ENCODE data around the gene TLR1. TPM values are rescaled to one million over a fixed set of nuclear protein-coding genes. Genes with fewer than 3 reads are reported as not detected.
"Not testable (repeated sequence)": the region's sequence is repeated elsewhere in the genome, so short reads cannot be mapped to it uniquely, and the experiment has no call there.

Gene TLR1
- total RNA-seq, 1 experiment from 2014 or later: 0.03 TPM

DNA sequence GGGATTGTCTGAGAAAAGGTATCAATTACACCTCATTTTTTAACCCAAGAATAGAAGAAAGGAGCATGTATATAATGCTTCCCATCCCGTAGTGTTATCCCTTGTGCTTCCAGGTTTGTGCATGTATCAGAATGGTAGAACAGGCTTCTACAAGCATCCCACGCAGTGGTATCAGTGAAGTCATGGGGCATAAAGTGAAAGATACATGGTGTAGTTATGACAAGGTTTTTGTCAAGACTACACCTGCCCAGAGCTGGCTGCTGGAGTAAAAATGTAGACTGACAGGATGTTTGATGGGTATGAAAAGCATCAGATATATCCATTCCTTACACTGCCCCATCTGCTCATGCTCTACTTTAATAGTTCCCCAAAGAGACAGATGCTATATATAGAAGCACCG lies 9.5 kb downstream of the TLR1 start:
- Histone ChIP-seq H3K4me3 (ENCODE audit: insufficient read depth, low read depth, low read length) (no peak overlapping the region), H3K36me3 (replicated peaks; ENCODE audit: control insufficient read depth, insufficient read depth, low read length) (no peaks in the 10 kb centered on the region), H3K27me3 (ENCODE audit: control insufficient read depth, insufficient read depth, low read length) (no peaks in the 10 kb centered on the region)
- no peak for DNase-seq

DNA sequence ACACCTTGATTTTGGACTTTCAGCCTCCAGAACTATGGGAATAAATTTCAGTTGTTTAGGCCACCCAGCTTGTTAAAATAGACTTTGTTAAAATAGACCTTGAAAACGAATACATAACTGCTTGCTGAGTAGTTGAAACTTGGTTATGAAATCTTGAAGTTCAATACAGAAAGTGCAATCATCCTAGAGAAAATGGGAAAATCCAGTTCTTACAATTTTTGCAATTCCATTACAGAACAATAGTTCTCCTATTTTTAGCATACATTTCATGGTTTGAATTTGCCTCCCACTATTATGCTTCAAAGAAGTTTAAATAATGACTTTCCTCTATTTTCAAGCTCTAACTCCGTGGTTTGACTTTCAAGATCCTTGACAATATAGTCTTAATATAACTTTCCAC lies 10.5 kb downstream of the TLR1 start:
- DNase-seq: no peak
- no peaks in the 10 kb centered on the region for H3K36me3 ChIP-seq (replicated peaks; ENCODE audit: control insufficient read depth, insufficient read depth, low read length)
- H3K27me3 ChIP-seq (ENCODE audit: control insufficient read depth, insufficient read depth, low read length): no peaks in the 10 kb centered on the region
- no peak overlapping the region for H3K4me3 ChIP-seq (ENCODE audit: insufficient read depth, low read depth, low read length)

DNA sequence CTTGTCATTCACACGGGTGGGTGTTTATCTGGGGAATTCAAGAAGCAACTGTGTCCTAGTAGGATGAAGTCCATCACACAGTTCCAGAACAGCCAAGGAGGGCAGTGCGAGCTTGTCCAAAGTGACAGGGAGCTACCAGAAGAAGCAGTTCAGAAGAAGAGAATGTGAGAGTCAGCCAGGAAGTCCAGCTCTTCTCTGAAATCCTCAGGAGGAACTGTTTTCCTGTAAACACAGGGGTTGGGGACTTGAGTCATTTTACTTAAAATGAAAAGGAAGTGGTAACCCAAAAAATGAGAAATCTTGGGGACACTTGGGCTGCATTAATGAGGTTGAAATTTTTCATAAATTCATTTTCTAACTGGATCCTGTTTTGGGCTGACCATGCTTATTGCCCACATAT lies 13.6 kb downstream of the TLR1 start:
- no peak for DNase-seq
- Histone ChIP-seq H3K4me3 (ENCODE audit: insufficient read depth, low read depth, low read length) (no peak overlapping the region), H3K36me3 (replicated peaks; ENCODE audit: control insufficient read depth, insufficient read depth, low read length) (no peaks in the 10 kb centered on the region), H3K27me3 (ENCODE audit: control insufficient read depth, insufficient read depth, low read length) (no peaks in the 10 kb centered on the region)

DNA sequence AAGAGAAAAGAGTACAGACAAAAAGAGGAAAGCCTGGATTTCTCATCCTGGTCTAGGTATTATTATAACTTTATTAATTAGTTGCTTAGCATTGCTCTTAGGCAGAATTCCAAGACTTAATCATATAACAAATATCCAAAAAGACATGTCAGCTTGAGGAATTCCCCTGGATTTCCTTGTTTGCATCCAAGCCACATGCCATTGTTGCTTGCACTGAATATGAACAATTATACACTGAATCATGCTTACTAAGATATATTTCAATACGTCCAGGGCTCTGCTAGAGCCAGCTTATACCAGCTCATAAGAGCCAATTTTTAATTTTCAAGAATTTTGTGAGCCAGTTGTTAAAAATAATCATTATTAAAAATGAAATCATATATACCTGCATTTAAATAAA lies 16.3 kb downstream of the TLR1 start:
- DNase-seq: no peak

DNA sequence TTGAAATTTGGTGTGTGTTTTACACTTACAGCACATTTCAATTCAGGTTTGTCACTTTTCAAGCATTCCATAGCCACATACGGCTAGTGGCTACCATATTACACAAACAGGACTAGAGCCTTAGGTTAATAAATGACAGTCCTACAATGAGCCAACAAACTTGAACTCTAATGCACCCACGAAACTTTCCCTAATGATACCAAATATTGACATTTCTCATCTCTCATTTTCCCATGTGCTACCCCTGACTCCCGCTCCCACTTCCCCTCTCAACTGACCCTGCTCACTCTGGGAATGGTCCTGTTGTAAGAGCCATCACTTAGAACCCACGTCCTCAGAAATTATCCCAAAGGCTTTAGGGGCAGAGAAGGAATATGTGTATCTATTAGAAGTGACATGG lies 16.9 kb downstream of the TLR1 start:
- no peaks in the 10 kb centered on the region for H3K36me3 ChIP-seq (replicated peaks; ENCODE audit: control insufficient read depth, insufficient read depth, low read length)
- no peak overlapping the region for H3K4me3 ChIP-seq (ENCODE audit: insufficient read depth, low read depth, low read length)
- no peak for DNase-seq
- H3K27me3 ChIP-seq (ENCODE audit: control insufficient read depth, insufficient read depth, low read length): no peaks in the 10 kb centered on the region

More for the DNA sequence above, 16.3 kb downstream of the TLR1 start:
- Histone ChIP-seq H3K36me3 (replicated peaks; ENCODE audit: control insufficient read depth, insufficient read depth, low read length) (no peaks in the 10 kb centered on the region), H3K27me3 (ENCODE audit: control insufficient read depth, insufficient read depth, low read length) (no peaks in the 10 kb centered on the region), H3K4me3 (ENCODE audit: insufficient read depth, low read depth, low read length) (no peak overlapping the region)

DNA sequence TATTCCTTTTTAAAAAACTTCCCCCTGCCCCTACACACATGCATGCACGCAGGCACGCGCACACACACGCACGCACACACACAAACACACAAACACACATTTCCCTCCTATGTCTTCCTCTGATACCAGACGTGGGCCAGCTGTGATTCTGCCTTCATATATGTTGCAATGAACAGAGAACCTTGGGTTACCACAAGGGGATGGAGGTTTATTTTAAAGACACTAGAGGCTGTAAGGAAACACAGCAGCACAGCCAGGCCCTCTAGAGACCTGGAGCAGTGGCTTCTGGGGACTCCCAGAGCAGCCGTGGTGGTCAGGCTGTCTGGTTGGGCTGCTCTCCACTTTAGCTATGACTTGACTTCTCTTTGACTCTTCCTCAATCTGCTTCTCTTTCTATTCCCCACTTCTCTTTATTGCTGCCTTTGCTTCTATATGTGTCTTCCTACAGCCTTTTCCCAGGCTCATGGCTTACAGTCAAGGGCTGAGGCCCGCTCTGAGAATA lies 18.6 kb downstream of the TLR1 start:
- no peaks in the 10 kb centered on the region for H3K36me3 ChIP-seq (replicated peaks; ENCODE audit: control insufficient read depth, insufficient read depth, low read length)
- H3K27me3 ChIP-seq (ENCODE audit: control insufficient read depth, insufficient read depth, low read length): no peaks in the 10 kb centered on the region
- H3K4me3 ChIP-seq (ENCODE audit: insufficient read depth, low read depth, low read length): no peak overlapping the region
- DNase-seq: no peak

DNA sequence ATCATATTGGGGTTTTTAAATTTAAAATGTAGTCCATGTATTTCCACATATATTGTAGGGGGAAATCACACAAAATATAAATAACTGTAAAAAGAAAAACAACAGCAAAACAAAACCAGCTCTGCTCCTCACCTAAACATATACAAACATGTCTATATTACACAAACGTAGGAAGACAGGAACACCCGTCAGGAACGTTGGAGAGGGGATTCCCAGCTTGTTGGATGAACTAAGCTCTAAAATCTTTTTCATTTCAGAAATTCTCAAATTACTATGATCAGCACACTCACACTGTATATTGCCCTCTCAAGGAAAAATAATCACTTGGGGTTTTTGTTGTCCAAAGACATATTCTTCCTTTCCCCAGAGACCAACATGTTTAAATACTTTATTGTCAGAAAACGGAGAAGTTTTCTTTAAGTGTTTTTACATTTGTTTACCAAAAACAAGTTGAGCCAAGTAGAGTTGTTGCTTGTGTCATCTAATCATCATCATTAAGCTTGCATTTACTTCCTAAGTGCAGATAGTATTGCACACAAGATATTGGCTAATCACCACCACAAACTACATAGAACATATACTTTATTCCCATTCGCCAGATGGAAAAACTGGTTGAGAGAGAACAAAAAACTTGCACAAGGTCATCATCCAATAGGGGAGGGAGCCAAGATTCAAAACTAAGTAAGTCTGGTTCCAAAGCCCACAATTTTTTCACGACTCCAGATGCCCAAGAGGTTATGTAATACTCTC lies 19.4 kb downstream of the TLR1 start:
- no peaks in the 10 kb centered on the region for H3K27me3 ChIP-seq (ENCODE audit: control insufficient read depth, insufficient read depth, low read length)
- no peak overlapping the region for H3K4me3 ChIP-seq (ENCODE audit: insufficient read depth, low read depth, low read length)
- no peak for DNase-seq
- no peaks in the 10 kb centered on the region for H3K36me3 ChIP-seq (replicated peaks; ENCODE audit: control insufficient read depth, insufficient read depth, low read length)

DNA sequence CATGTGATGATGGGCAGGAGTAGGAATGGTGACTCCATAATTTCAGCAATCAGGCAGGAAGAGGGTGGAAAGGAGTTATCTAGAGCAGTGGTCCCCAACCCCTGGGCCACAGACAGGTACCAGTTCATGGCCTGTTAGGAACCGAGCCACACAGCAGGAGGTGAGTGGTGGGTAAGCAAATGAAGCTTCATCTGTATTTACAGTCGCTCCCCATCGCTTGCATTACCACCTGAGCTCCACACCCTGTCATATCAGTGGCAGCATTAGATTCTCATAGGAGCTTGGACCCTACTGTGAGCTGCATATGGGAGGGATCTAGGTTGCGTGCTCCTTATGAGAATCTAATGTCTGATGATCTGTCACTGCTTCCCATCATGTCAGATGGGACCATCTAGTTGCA lies 20.4 kb downstream of the TLR1 start:
- no peak for DNase-seq
- Histone ChIP-seq H3K27me3 (ENCODE audit: control insufficient read depth, insufficient read depth, low read length) (no peaks in the 10 kb centered on the region), H3K36me3 (replicated peaks; ENCODE audit: control insufficient read depth, insufficient read depth, low read length) (no peaks in the 10 kb centered on the region), H3K4me3 (ENCODE audit: insufficient read depth, low read depth, low read length) (no peak overlapping the region)

DNA sequence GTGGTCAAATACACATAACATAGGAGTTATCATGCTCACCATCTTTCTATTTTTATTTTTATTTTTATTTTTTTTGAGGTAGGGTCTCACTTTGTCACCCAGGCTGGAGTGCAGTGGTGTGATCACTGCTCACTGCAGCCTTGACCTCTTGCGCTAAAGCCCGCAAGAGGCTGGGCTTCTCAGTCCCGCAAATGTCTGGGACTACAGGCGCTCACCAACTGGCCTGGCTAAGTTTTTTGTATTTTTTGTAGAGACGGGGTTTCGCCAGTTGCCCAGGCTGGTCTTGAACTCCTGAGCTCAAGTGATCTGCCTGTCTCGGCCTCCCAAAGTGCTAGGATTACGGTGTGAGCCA lies 21.5 kb downstream of the TLR1 start:
- no peak overlapping the region for H3K4me3 ChIP-seq (ENCODE audit: insufficient read depth, low read depth, low read length)
- no peak for DNase-seq
- no peaks in the 10 kb centered on the region for H3K36me3 ChIP-seq (replicated peaks; ENCODE audit: control insufficient read depth, insufficient read depth, low read length)
- no peaks in the 10 kb centered on the region for H3K27me3 ChIP-seq (ENCODE audit: control insufficient read depth, insufficient read depth, low read length)

DNA sequence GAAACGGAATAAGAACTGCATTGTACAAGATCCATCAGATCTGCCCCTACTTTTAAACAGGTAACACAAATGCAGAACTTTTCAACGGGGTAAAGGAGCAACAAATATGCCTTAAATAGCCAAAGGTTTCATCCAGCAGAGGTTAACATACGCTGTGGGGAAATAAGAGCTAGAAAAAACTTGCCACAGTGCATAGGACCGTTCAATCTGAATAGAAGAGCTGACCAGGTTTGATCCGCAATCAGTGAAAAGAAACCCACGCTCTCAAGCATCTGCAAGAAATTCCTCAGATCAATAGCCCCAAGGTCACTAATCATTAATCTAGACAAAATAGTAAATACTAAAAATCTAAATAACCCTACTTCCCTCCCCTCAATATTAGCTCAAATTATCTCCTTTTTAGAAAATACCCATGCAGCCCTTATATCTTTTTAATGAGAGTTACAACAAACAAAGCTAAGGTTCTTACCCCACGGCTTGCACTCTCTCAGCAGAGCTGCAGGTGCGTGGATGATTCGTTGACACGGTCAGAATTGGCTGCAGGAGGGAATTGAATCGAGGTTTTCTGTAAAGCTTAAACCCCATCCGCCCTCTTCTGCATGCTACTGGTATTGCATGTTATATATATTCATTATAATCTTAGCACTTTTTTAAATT lies 22.0 kb downstream of the TLR1 start, which contains the start of gene TLR10:
TLR10 (minus strand) TSS at position 539 of the 657 bp plus-strand sequence. CDS start 7,400 bp downstream, outside the sequence.
- no peak within 1 kb of the TSS for H3K4me3 ChIP-seq (ENCODE audit: insufficient read depth, low read depth, low read length)
- no peaks in the 10 kb centered on the region for H3K36me3 ChIP-seq (replicated peaks; ENCODE audit: control insufficient read depth, insufficient read depth, low read length)
- H3K27me3 ChIP-seq (ENCODE audit: control insufficient read depth, insufficient read depth, low read length): no peaks in the 10 kb centered on the region
- DNase-seq: peak; percentile 17

DNA sequence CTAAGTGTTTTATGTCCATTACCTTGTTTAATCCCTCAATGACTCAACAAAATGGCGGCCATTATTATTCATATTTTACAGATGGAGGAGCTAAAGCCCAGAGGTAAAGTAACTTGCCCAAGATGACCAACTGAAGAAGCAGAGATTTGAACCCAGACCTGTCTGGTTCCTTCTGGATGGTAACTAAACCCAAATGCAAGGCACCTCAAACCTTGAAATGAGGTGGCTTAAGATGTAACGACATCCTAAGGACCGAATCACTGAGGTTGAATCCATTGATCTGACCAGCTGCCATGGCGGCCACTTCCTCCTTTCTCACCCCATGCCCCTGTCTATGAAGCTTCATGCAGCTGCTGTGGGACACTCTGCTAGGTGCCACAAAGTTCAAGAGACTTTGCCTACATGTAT lies 22.7 kb downstream of the TLR1 start:
- H3K27me3 ChIP-seq (ENCODE audit: control insufficient read depth, insufficient read depth, low read length): no peaks in the 10 kb centered on the region
- H3K36me3 ChIP-seq (replicated peaks; ENCODE audit: control insufficient read depth, insufficient read depth, low read length): no peaks in the 10 kb centered on the region
- H3K4me3 ChIP-seq (ENCODE audit: insufficient read depth, low read depth, low read length): no peak overlapping the region
- DNase-seq: no peak

DNA sequence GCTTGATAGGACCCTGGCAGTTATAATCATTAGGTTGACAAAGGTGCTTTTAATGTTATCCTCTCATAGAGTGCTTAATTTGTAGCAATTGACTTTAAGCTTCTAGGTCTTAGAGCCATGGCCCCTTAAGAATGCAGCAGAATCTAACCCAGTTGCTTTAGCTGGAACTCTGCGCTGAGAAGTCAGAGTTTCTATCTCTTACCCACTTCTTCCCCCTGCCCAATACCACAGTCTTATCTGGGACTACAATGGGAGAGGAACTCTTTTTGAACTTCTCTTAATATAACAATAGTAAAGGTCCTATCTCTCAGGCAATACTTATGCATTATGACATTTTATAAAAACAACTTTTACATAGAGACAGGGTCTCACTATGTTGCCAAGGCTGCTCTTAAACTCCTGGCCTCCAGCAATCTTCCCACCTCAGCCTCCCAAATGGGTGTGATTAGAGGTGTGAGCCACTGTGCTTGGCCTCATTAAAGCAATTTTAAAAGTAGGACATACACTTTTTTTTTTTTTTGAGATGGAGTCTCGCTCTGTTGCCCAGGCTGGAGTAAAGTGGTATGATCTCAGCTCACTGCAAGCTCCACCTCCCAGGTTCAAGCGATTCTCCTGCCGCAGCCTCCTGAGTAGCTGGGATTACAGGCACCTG lies 23.6 kb downstream of the TLR1 start:
- H3K27me3 ChIP-seq (ENCODE audit: control insufficient read depth, insufficient read depth, low read length): no peaks in the 10 kb centered on the region

DNA sequence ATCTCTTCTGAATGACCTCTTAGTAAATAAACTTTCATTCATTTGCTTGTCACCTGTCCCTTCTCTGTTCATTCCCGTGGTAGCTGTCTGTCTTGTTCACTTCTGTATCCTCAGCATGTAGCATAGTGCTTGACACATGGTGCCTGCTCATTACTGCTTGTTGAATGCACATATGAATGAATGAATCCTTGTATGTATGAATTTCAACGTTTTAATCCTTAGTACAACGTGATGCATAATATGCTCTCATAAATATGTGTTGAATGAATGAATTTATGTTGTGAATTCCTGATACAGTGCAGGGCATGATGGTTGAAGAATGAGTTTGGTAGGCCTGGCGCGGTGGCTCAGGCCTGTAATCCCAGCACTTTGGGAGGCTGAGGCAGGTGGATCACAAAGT lies 24.8 kb downstream of the TLR1 start:
- Histone ChIP-seq H3K4me3 (ENCODE audit: insufficient read depth, low read depth, low read length) (no peak overlapping the region), H3K36me3 (replicated peaks; ENCODE audit: control insufficient read depth, insufficient read depth, low read length) (no peaks in the 10 kb centered on the region), H3K27me3 (ENCODE audit: control insufficient read depth, insufficient read depth, low read length) (no peaks in the 10 kb centered on the region)
- DNase-seq: no peak

More for the DNA sequence above, 23.6 kb downstream of the TLR1 start:
- H3K36me3 ChIP-seq (replicated peaks; ENCODE audit: control insufficient read depth, insufficient read depth, low read length): no peaks in the 10 kb centered on the region
- H3K4me3 ChIP-seq (ENCODE audit: insufficient read depth, low read depth, low read length): no peak overlapping the region
- no peak for DNase-seq

DNA sequence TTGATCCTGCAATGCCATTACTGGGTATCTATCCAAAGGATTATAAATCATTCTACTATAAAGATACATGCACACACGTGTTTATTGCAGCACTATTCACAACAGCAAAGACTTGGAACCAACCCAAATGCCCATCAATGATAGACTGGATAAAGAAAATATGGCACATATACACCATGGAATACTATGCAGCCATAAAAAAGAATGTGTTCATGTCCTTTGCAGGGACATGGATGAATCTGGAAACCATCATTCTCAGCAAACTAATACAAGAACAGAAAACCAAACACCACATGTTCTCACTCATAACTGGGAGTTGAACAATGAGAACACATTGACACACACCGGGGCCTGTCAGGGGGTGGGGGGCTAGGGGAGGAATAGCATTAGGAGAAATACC lies 26.7 kb downstream of the TLR1 start:
- DNase-seq; H3K4me3 ChIP-seq (ENCODE audit: insufficient read depth, low read depth, low read length); H3K27me3 ChIP-seq (ENCODE audit: control insufficient read depth, insufficient read depth, low read length); H3K36me3 ChIP-seq (replicated peaks; ENCODE audit: control insufficient read depth, insufficient read depth, low read length): not testable (repeated sequence)

DNA sequence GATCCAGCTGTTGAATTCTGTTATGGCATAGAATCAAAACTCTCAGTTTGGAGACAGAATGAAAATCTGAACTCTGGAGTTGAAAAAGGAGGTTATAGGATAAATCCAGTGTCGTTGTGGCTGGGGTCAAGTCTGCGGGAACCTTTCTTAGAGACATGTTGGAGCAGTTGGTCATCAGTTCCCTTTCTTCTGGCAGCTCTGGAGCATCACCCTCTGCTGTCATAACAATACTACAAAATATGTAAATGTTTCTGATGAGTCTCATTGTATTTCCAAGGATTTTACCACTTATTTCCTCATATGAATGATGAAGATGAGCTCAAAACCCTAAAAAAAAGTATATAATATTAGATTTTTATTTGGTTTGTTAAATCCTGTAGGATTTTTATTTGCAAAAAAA lies 29.3 kb downstream of the TLR1 start:
- Histone ChIP-seq H3K36me3 (replicated peaks; ENCODE audit: control insufficient read depth, insufficient read depth, low read length) (no peaks in the 10 kb centered on the region), H3K27me3 (ENCODE audit: control insufficient read depth, insufficient read depth, low read length) (no peaks in the 10 kb centered on the region)
- DNase-seq: no peak

More for the DNA sequence above, 29.3 kb downstream of the TLR1 start:
- H3K4me3 ChIP-seq (ENCODE audit: insufficient read depth, low read depth, low read length): no peak overlapping the region
